MM.1S (cell line): ENCODE measurements around the gene SIGLEC6.

ENCODE experiments used
- DNase-seq: peaks from one replicate; pipeline ENCODE4 v3.0.0-alpha.2; 2015
- H2AFZ ChIP-seq: fragments of 300-600 bp; sonication (generic); 2 replicates; pipeline ENCODE4 v1.6.0; 2016; ENCODE audit warnings: antibody characterized with exemption, low read length
- H3F3A ChIP-seq: fragments of 300-600 bp; sonication (generic); 2 replicates; pipeline ENCODE4 v1.6.1; 2016; ENCODE audit warnings: mild to moderate bottlenecking, antibody characterized with exemption, low read length, moderate library complexity, mixed read lengths; ENCODE audit not compliant: insufficient read depth
- H3K27ac ChIP-seq: fragments of 300-600 bp; sonication (generic); 2 replicates; pipeline ENCODE4 v1.5.1; 2016; ENCODE audit warnings: mild to moderate bottlenecking, low read length
- H3K27me3 ChIP-seq: fragments of 300-600 bp; sonication (generic); replicated peaks from 2 replicates; pipeline ENCODE4 v1.6.0; 2016; ENCODE audit warnings: low read length; ENCODE audit not compliant: insufficient read depth
- H3K36me3 ChIP-seq: fragments of 300-600 bp; sonication (generic); replicated peaks from 2 replicates; pipeline ENCODE4 v1.6.1; 2016; ENCODE audit warnings: mild to moderate bottlenecking, low read length, mixed read lengths; ENCODE audit not compliant: insufficient read depth
- H3K4me1 ChIP-seq: fragments of 300-600 bp; sonication (generic); 2 replicates; pipeline ENCODE4 v1.6.1; 2016; ENCODE audit warnings: low read length, mixed read lengths
- H3K4me2 ChIP-seq: fragments of 300-600 bp; sonication (generic); 2 replicates; pipeline ENCODE4 v1.6.0; 2016; ENCODE audit warnings: low read depth, low read length
- H3K4me3 ChIP-seq: fragments of 300-600 bp; sonication (generic); 2 replicates; pipeline ENCODE4 v1.5.1; 2016; ENCODE audit warnings: low read length, mixed read lengths
- H3K79me2 ChIP-seq: fragments of 300-600 bp; sonication (generic); 2 replicates; pipeline ENCODE4 v1.6.1; 2016; ENCODE audit warnings: mixed run types, low read length, mixed read lengths
- H3K9ac ChIP-seq: fragments of 300-600 bp; sonication (generic); 2 replicates; pipeline ENCODE4 v1.6.1; 2016; ENCODE audit warnings: low read length, mixed read lengths
- H3K9me2 ChIP-seq: fragments of 300-600 bp; sonication (generic); replicated peaks from 2 replicates; pipeline ENCODE4 v1.6.1; 2016; ENCODE audit warnings: mild to moderate bottlenecking, low read length, mixed read lengths; ENCODE audit not compliant: insufficient read depth
- H3K9me3 ChIP-seq: fragments of 300-600 bp; sonication (generic); replicated peaks from 2 replicates; pipeline ENCODE4 v1.6.1; 2016; ENCODE audit warnings: mild to moderate bottlenecking, low read length, mixed read lengths; ENCODE audit not compliant: insufficient read depth
- H4K20me1 ChIP-seq: fragments of 300-600 bp; sonication (generic); 2 replicates; pipeline ENCODE4 v1.6.1; 2016; ENCODE audit warnings: mild to moderate bottlenecking, low read length, moderate library complexity, mixed read lengths; ENCODE audit not compliant: insufficient read depth
- CTCF ChIP-seq: fragments of 300-600 bp; sonication (generic); IDR thresholded peaks from 2 replicates; pipeline ENCODE4 v1.5.1; 2016; ENCODE audit warnings: antibody characterized with exemption, low read length, mixed read lengths
- EZH2 ChIP-seq: fragments of 300-600 bp; sonication (generic); optimal IDR thresholded peaks from 2 replicates; pipeline ENCODE3; 2017; ENCODE audit warnings: low read depth, mild to moderate bottlenecking, antibody characterized with exemption, low read length, mixed read lengths
- EZH2phosphoT487 ChIP-seq: fragments of 300-600 bp; sonication (generic); IDR thresholded peaks from 2 replicates; pipeline ENCODE4 v1.6.1; 2018; ENCODE audit warnings: antibody characterized with exemption, low read length

Gene SIGLEC6

GRCh38 chr19:51507192-51507591, 24.3 kb downstream of the SIGLEC6 start:
- no peak for DNase-seq
- H2AFZ ChIP-seq, result no peak overlapping the region
- H3K79me2 ChIP-seq, result no peaks in the 10 kb centered on the region
- H3K9ac ChIP-seq, result no peak overlapping the region
- TF ChIP-seq CTCF (no peak), EZH2 (no peak), EZH2phosphoT487 (no peak)
- H3K9me2 ChIP-seq, result no peaks in the 10 kb centered on the region
- H4K20me1 ChIP-seq, result no peaks in the 10 kb centered on the region; the same call in 1 of the 2 replicates
- H3F3A ChIP-seq, result no peaks in the 10 kb centered on the region
- no peak overlapping the region for H3K27ac ChIP-seq
- H3K9me3 ChIP-seq, result no peaks in the 10 kb centered on the region
- no peaks in the 10 kb centered on the region for H3K4me1 ChIP-seq
- H3K36me3 ChIP-seq, result no peaks in the 10 kb centered on the region
- no peak overlapping the region for H3K4me2 ChIP-seq
- no peaks in the 10 kb centered on the region for H3K27me3 ChIP-seq
- no peak overlapping the region for H3K4me3 ChIP-seq

GRCh38 chr19:51505904-51506303, 25.6 kb downstream of the SIGLEC6 start:
- TF ChIP-seq EZH2phosphoT487 (no peak), CTCF (no peak), EZH2 (no peak)
- Histone ChIP-seq H3K36me3 (no peaks in the 10 kb centered on the region), H3K4me3 (no peak overlapping the region), H3K9me2 (no peaks in the 10 kb centered on the region), H3K4me1 (no peaks in the 10 kb centered on the region), H3K9me3 (no peaks in the 10 kb centered on the region), H3K27ac (no peak overlapping the region), H3K9ac (no peak overlapping the region), H3K79me2 (no peaks in the 10 kb centered on the region), H4K20me1 (no peaks in the 10 kb centered on the region; the same call in 1 of the 2 replicates), H2AFZ (no peak overlapping the region), H3K4me2 (no peak overlapping the region), H3K27me3 (no peaks in the 10 kb centered on the region), H3F3A (no peaks in the 10 kb centered on the region)
- DNase-seq, result no peak

GRCh38 chr19:51503896-51504295, 27.6 kb downstream of the SIGLEC6 start:
- Histone ChIP-seq H3K36me3 (no peaks in the 10 kb centered on the region), H3K9me3 (no peaks in the 10 kb centered on the region), H3K4me3 (no peak overlapping the region), H3F3A (no peaks in the 10 kb centered on the region), H3K27me3 (no peaks in the 10 kb centered on the region), H3K4me2 (no peak overlapping the region), H3K79me2 (no peaks in the 10 kb centered on the region), H3K27ac (no peak overlapping the region), H2AFZ (no peak overlapping the region), H3K9ac (no peak overlapping the region), H4K20me1 (no peaks in the 10 kb centered on the region; the same call in 1 of the 2 replicates), H3K9me2 (no peaks in the 10 kb centered on the region), H3K4me1 (no peaks in the 10 kb centered on the region)
- DNase-seq, result no peak
- no peak for TF ChIP-seq CTCF
- TF ChIP-seq EZH2, result no peak
- TF ChIP-seq EZH2phosphoT487, result no peak
